ENCODE measurements around the gene WASF1. TPM values are rescaled to one million over a fixed set of nuclear protein-coding genes. Genes with fewer than 3 reads are reported as not detected.

Gene WASF1
- total RNA-seq, 3 donors from 2014 or later: 11.4 to 19.7 (median 12.3) TPM

- Histone ChIP-seq H3K4me1 (no peaks in the 10 kb centered on the region), H3K36me3 (no peaks in the 10 kb centered on the region), H3K27me3 (no peaks in the 10 kb centered on the region), H3K4me3 (no peak overlapping the region), H3K27ac (no peak overlapping the region), H3K9me3 (no peaks in the 10 kb centered on the region)
- intact Hi-C loops (cut with DNase I; ENCODE audit: low total_unique reads): no loop called here
- TF ChIP-seq POLR2AphosphoS5 (IDR thresholded peaks at IDR 0.05) (no peak), POLR2A (IDR thresholded peaks at IDR 0.05) (no peak)
- TF ChIP-seq, protein P1, sequence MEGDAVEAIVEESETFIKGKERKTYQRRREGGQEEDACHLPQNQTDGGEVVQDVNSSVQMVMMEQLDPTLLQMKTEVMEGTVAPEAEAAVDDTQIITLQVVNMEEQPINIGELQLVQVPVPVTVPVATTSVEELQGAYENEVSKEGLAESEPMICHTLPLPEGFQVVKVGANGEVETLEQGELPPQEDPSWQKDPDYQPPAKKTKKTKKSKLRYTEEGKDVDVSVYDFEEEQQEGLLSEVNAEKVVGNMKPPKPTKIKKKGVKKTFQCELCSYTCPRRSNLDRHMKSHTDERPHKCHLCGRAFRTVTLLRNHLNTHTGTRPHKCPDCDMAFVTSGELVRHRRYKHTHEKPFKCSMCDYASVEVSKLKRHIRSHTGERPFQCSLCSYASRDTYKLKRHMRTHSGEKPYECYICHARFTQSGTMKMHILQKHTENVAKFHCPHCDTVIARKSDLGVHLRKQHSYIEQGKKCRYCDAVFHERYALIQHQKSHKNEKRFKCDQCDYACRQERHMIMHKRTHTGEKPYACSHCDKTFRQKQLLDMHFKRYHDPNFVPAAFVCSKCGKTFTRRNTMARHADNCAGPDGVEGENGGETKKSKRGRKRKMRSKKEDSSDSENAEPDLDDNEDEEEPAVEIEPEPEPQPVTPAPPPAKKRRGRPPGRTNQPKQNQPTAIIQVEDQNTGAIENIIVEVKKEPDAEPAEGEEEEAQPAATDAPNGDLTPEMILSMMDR (IDR thresholded peaks at IDR 0.05): no peak
- DNase-seq (ENCODE audit: low spot score in 2 of 2): no peak
These were observed 77.6 kb downstream of the WASF1 start for GRCh38 chr6:110101885-110102284.

- no peaks in the 10 kb centered on the region for H3K27me3 ChIP-seq
- H3K9me3 ChIP-seq: no peaks in the 10 kb centered on the region
- H3K4me3 ChIP-seq: no peak overlapping the region
- H3K27ac ChIP-seq: no peak overlapping the region
- DNase-seq (ENCODE audit: low spot score in 2 of 2): peak in 1 of 2 donors; percentile 18
- TF ChIP-seq POLR2AphosphoS5 (IDR thresholded peaks at IDR 0.05) (no peak), POLR2A (IDR thresholded peaks at IDR 0.05) (no peak)
- TF ChIP-seq, protein P1 (IDR thresholded peaks at IDR 0.05): no peak
- H3K36me3 ChIP-seq: no peaks in the 10 kb centered on the region
- H3K4me1 ChIP-seq: no peaks in the 10 kb centered on the region
- intact Hi-C loops (cut with DNase I; ENCODE audit: low total_unique reads): no loop called here
These were observed 80.9 kb downstream of the WASF1 start for GRCh38 chr6:110098511-110099116.

DNA sequence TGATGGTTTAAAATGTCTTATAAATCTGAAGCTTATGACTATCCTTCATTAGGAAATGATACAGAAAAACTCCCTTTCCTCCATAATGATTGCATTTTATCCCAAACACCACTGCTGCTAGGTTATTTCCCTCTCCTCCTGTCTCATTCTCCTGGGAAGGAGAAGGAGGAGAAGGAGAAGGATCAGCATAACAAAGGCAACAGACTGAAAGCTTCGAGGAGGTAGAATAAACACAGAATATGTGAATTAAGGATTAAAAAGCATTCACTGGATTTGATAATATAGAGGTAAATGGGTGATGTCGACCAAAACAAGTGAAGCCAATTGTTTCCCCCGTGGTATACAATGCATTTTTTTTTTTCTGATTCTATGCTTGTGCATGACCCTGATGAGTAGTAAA lies 82.0 kb downstream of the WASF1 start:
- intact Hi-C loops (cut with DNase I; ENCODE audit: low total_unique reads): no loop called here
- Histone ChIP-seq H3K4me1 (no peaks in the 10 kb centered on the region), H3K27me3 (no peaks in the 10 kb centered on the region), H3K9me3 (no peaks in the 10 kb centered on the region), H3K4me3 (no peak overlapping the region), H3K27ac (peak overlapping the region; percentile 5 to 34), H3K36me3 (no peaks in the 10 kb centered on the region)
- DNase-seq (ENCODE audit: low spot score in 2 of 2): no peak
- TF ChIP-seq POLR2AphosphoS5 (IDR thresholded peaks at IDR 0.05): no peak
- TF ChIP-seq, protein P1 (IDR thresholded peaks at IDR 0.05): no peak
- no peak for TF ChIP-seq POLR2A (IDR thresholded peaks at IDR 0.05)

DNA sequence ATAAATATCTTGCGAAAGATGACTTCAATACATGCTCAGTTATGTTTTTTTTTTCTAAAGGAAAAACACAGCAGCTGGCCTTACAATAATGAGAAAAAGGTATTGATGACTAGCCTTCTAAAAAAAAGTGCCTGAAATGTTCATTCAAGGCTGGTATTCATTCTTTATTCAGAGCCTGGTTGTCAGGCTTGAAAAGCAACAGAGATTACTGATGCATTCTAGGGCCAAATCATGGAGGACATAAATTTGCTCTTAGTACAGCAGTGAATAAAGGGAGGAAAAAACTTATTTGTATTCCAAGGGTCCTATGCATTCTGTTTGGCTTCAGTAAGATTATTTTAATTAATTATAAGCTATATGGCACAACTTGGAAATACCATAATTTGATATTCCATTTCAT lies 83.5 kb downstream of the WASF1 start:
- Histone ChIP-seq H3K27ac (peak overlapping the region in 1 of 2 donors; percentile 16), H3K9me3 (no peaks in the 10 kb centered on the region), H3K27me3 (no peaks in the 10 kb centered on the region), H3K4me1 (no peaks in the 10 kb centered on the region), H3K36me3 (no peaks in the 10 kb centered on the region), H3K4me3 (no peak overlapping the region)
- intact Hi-C loops (cut with DNase I; ENCODE audit: low total_unique reads): no loop called here
- no peak for DNase-seq (ENCODE audit: low spot score in 2 of 2)
- TF ChIP-seq POLR2A (IDR thresholded peaks at IDR 0.05): no peak
- TF ChIP-seq POLR2AphosphoS5 (IDR thresholded peaks at IDR 0.05): no peak

- Histone ChIP-seq H3K27ac (no peak overlapping the region), H3K4me1 (no peaks in the 10 kb centered on the region), H3K4me3 (no peak overlapping the region), H3K36me3 (no peaks in the 10 kb centered on the region), H3K9me3 (no peaks in the 10 kb centered on the region), H3K27me3 (no peaks in the 10 kb centered on the region)
- no peak for DNase-seq (ENCODE audit: low spot score in 2 of 2)
- intact Hi-C loops (cut with DNase I; ENCODE audit: low total_unique reads): no loop called here
- TF ChIP-seq POLR2AphosphoS5 (IDR thresholded peaks at IDR 0.05) (no peak), POLR2A (IDR thresholded peaks at IDR 0.05) (no peak)
- TF ChIP-seq, protein P1 (IDR thresholded peaks at IDR 0.05): no peak
These were observed 84.4 kb downstream of the WASF1 start for GRCh38 chr6:110095101-110095500.
